Testis (tissue), 2 donors: ENCODE data around the gene NMBR.

ENCODE experiments used
- CTCF ChIP-seq, 3 experiments: fragments of 450-650 bp in 2 of 3; fragments of 200-600 bp in 1 of 3; sonication (generic) in 1 of 3; IDR thresholded peaks; one replicate each; pipeline ENCODE4 v1.5.1; 2016 to 2019; ENCODE audit warnings: antibody characterized with exemption in 3 of 3, mild to moderate bottlenecking in 2 of 3, moderate library complexity in 1 of 3
- POLR2A ChIP-seq: fragments of 450-650 bp; IDR thresholded peaks from one replicate; pipeline ENCODE4 v1.6.1; 2017; ENCODE audit warnings: antibody characterized with exemption, mild to moderate bottlenecking, moderate library complexity

GRCh38 chr6:142183351-142183750, 36.4 kb upstream of the NMBR start:
- TF ChIP-seq CTCF (IDR thresholded peaks at IDR 0.05), result no peak
- TF ChIP-seq POLR2A, result no peak
